IPS DF 4.7 (cell line): Measurements from ENCODE around the gene APOC3.

Source experiments
- DNase-seq: peaks from one replicate; pipeline ENCODE4 v3.0.0-alpha.2; 2013; ENCODE audit warnings: low spot score; ENCODE audit errors: extremely low read depth

The APOC3 gene

GRCh38 chr11:116804001-116804400 lies 25.7 kb upstream of the APOC3 start:
- DNase-seq: no peak

- no peak for DNase-seq
Observed at GRCh38 chr11:116807601-116808261, 22.0 kb upstream of the APOC3 start.

- DNase-seq: no peak
Observed at GRCh38 chr11:116808262-116809175, 21.2 kb upstream of the APOC3 start.

- no peak for DNase-seq
Observed at GRCh38 chr11:116811194-116811593, 18.5 kb upstream of the APOC3 start.

- no peak for DNase-seq
Observed at GRCh38 chr11:116812109-116812508, 17.6 kb upstream of the APOC3 start.

- DNase-seq: no peak
Observed at GRCh38 chr11:116813170-116813569, 16.5 kb upstream of the APOC3 start.

- DNase-seq: no peak
Observed at GRCh38 chr11:116813781-116814471, 15.8 kb upstream of the APOC3 start.

GRCh38 chr11:116814502-116814901 lies 15.2 kb upstream of the APOC3 start:
- DNase-seq: no peak

- no peak for DNase-seq
Observed at GRCh38 chr11:116819049-116819448, 10.7 kb upstream of the APOC3 start.

GRCh38 chr11:116821050-116821918 lies 8.4 kb upstream of the APOC3 start:
- DNase-seq: no peak

GRCh38 chr11:116822575-116822974 lies 7.1 kb upstream of the APOC3 start:
- no peak for DNase-seq

- no peak for DNase-seq
Observed at GRCh38 chr11:116823031-116823843, 6.5 kb upstream of the APOC3 start, which contains the start of gene APOA4. Gene APOA4 (minus strand): TSS chr11:116823304. CDS start chr11:116823191, 113 bp downstream.

GRCh38 chr11:116825434-116825833 lies 4.3 kb upstream of the APOC3 start:
- DNase-seq: no peak

GRCh38 chr11:116825854-116826750 lies 3.6 kb upstream of the APOC3 start:
- DNase-seq: no peak

GRCh38 chr11:116826751-116827431 lies 2.8 kb upstream of the APOC3 start:
- DNase-seq: no peak

- DNase-seq: no peak
Observed at GRCh38 chr11:116827461-116827860, 2.2 kb upstream of the APOC3 start.

- no peak for DNase-seq
Observed at GRCh38 chr11:116828632-116829524, 829 bp upstream of the APOC3 start.
